GM18909 (cell line): Measurements from ENCODE around the gene NCKAP1.
"Not testable (repeated sequence)": the region's sequence is repeated elsewhere in the genome, so short reads cannot be mapped to it uniquely, and the experiment has no call there.

ENCODE experiments used
- ATAC-seq: cut with Tn5 transposase; IDR thresholded peaks from one replicate; pipeline ENCODE4 v1.9.1; 2021; ENCODE audit warnings: mild to moderate bottlenecking; ENCODE audit not compliant: unreplicated experiment, poor library complexity

The NCKAP1 gene

GRCh38 chr2:182890305-182890704, 148.0 kb downstream of the NCKAP1 start:
- no peak for ATAC-seq

GRCh38 chr2:182887753-182888415, 150.4 kb downstream of the NCKAP1 start:
- no peak for ATAC-seq

GRCh38 chr2:182887093-182887492, 151.2 kb downstream of the NCKAP1 start:
- no peak for ATAC-seq

GRCh38 chr2:182885771-182886170, 152.5 kb downstream of the NCKAP1 start:
- no peak for ATAC-seq

- ATAC-seq, result no peak
These were observed 154.8 kb downstream of the NCKAP1 start for GRCh38 chr2:182883451-182883850.

- ATAC-seq, result not testable (repeated sequence)
These were observed 158.2 kb downstream of the NCKAP1 start for GRCh38 chr2:182880100-182880499.

- not testable (repeated sequence) for ATAC-seq
These were observed 161.6 kb downstream of the NCKAP1 start for GRCh38 chr2:182876653-182877052.

GRCh38 chr2:182870227-182870626, 168.0 kb downstream of the NCKAP1 start:
- no peak for ATAC-seq

- peak; percentile 39 for ATAC-seq
These were observed 170.0 kb downstream of the NCKAP1 start for GRCh38 chr2:182868054-182868796.

- no peak for ATAC-seq
These were observed 170.7 kb downstream of the NCKAP1 start for GRCh38 chr2:182867426-182868053.

- no peak for ATAC-seq
These were observed 171.5 kb downstream of the NCKAP1 start, which contains the start of gene FRZB for GRCh38 chr2:182866461-182867406. Gene FRZB (minus strand): TSS chr2:182866637. CDS start chr2:182866552, 85 bp downstream.

GRCh38 chr2:182866095-182866460, 172.2 kb downstream of the NCKAP1 start:
- no peak for ATAC-seq

GRCh38 chr2:182864949-182865570, 173.2 kb downstream of the NCKAP1 start:
- no peak for ATAC-seq

- ATAC-seq, result no peak
These were observed 174.6 kb downstream of the NCKAP1 start for GRCh38 chr2:182863642-182864041.

- ATAC-seq, result no peak
These were observed 176.2 kb downstream of the NCKAP1 start for GRCh38 chr2:182862091-182862490.

- no peak for ATAC-seq
These were observed 177.4 kb downstream of the NCKAP1 start for GRCh38 chr2:182860858-182861257.
